ENCODE measurements around the gene TAS1R2. TPM values are rescaled to one million over a fixed set of nuclear protein-coding genes. Genes with fewer than 3 reads are reported as not detected.
A peak's percentile ranks its signal among the peaks of the same experiment; 100 is the strongest.

Gene TAS1R2
- total RNA-seq, 1 donor from 2014 or later: not detected

GRCh38 chr1:18879215-18879790 is 19.8 kb upstream of the TAS1R2 start:
- H3K27ac ChIP-seq (ENCODE audit: low read depth, low read length): no peak overlapping the region
- no peak overlapping the region for H3K9ac ChIP-seq (ENCODE audit: low read depth in 1 of 3, low read length in 3 of 3)
- no peaks in the 10 kb centered on the region for H3K9me3 ChIP-seq (ENCODE audit: control insufficient read depth in 3 of 3, low read length in 3 of 3)
- peaks cover 22 to 45% (median 45%) of the 10 kb centered on the region in 3 donors for H3K36me3 ChIP-seq (ENCODE audit: control insufficient read depth in 3 of 3, insufficient read depth in 3 of 3, low read length in 3 of 3)
- no peak overlapping the region for H3K4me3 ChIP-seq (ENCODE audit: low read length in 3 of 3)
- peaks cover 15 to 29% (median 19%) of the 10 kb centered on the region in 3 donors for H3K4me1 ChIP-seq (ENCODE audit: control insufficient read depth in 3 of 3, insufficient read depth in 3 of 3, low read length in 3 of 3)
- H3K27me3 ChIP-seq (ENCODE audit: control insufficient read depth in 3 of 3, insufficient read depth in 3 of 3, low read length in 3 of 3): no peaks in the 10 kb centered on the region

DNA sequence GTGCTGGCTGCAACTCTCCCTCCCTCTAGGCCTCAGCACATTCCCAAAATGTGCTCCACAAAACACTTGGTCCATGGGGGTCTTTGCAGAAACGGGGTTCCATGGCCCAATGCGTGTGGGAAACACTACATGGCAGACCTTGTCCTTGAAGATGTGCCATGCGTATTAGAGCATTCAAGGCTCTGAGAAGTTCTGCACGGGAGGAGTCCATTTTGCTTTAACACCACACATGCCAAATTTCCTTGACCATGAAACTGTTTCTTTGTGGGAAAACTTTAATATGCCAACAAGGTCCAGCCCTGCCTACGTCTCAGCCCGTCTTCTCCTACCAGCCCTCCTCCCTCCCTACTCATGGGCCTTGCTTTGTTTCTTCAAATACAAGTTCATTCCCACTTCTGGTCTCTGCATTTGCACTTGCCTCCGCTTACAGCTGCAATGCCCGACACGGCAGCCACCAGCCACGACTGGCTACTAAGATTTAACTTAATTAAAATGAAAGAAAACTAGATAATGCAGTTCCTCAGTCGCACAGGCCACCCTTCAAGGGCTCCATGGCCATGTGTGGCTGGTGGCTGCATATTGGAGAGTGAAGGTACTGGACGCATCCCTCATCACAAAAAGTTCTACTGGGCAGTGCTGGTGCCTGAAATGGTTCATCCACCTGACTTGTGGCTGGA is 19.2 kb upstream of the TAS1R2 start:
- peaks cover 25 to 49% (median 48%) of the 10 kb centered on the region in 3 donors for H3K36me3 ChIP-seq (ENCODE audit: control insufficient read depth in 3 of 3, insufficient read depth in 3 of 3, low read length in 3 of 3)
- no peaks in the 10 kb centered on the region for H3K9me3 ChIP-seq (ENCODE audit: control insufficient read depth in 3 of 3, low read length in 3 of 3)
- no peak overlapping the region for H3K9ac ChIP-seq (ENCODE audit: low read depth in 1 of 3, low read length in 3 of 3)
- H3K4me3 ChIP-seq (ENCODE audit: low read length in 3 of 3): no peak overlapping the region
- H3K4me1 ChIP-seq (ENCODE audit: control insufficient read depth in 3 of 3, insufficient read depth in 3 of 3, low read length in 3 of 3): peaks cover 12 to 23% (median 14%) of the 10 kb centered on the region in 3 donors
- no peaks in the 10 kb centered on the region for H3K27me3 ChIP-seq (ENCODE audit: control insufficient read depth in 3 of 3, insufficient read depth in 3 of 3, low read length in 3 of 3)
- no peak overlapping the region for H3K27ac ChIP-seq (ENCODE audit: low read depth, low read length)

DNA sequence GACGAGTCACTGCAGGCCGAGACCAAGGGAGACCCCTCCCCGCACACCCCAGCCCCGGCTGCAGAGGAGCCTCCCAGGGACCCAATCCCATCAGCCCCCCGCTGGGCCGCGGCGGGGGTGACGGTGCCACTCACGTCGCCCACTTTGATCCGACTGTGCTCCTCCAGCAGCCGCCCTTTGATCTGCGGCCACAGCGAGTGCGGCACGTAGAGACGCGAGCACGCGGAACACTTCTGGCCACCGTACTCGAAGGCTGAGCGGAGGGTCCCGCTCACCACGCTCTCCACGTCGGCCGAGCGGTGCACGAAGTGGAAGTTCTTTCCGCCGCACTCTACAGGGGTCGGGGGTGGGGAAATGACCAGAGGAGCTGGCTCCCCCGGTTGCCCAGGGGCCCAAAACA is 17.8 kb upstream of the TAS1R2 start:
- Histone ChIP-seq H3K36me3 (ENCODE audit: control insufficient read depth in 3 of 3, insufficient read depth in 3 of 3, low read length in 3 of 3) (peaks cover 36 to 51% (median 46%) of the 10 kb centered on the region in 3 donors), H3K4me3 (ENCODE audit: low read length in 3 of 3) (no peak overlapping the region), H3K27me3 (ENCODE audit: control insufficient read depth in 3 of 3, insufficient read depth in 3 of 3, low read length in 3 of 3) (no peaks in the 10 kb centered on the region), H3K9ac (ENCODE audit: low read depth in 1 of 3, low read length in 3 of 3) (no peak overlapping the region), H3K27ac (ENCODE audit: low read depth, low read length) (no peak overlapping the region), H3K4me1 (ENCODE audit: control insufficient read depth in 3 of 3, insufficient read depth in 3 of 3, low read length in 3 of 3) (peaks cover 3 to 12% (median 4%) of the 10 kb centered on the region in 3 donors), H3K9me3 (ENCODE audit: control insufficient read depth in 3 of 3, low read length in 3 of 3) (no peaks in the 10 kb centered on the region)

- H3K27me3 ChIP-seq (ENCODE audit: control insufficient read depth in 3 of 3, insufficient read depth in 3 of 3, low read length in 3 of 3): no peaks in the 10 kb centered on the region
Observed at GRCh38 chr1:18876210-18876609, 16.8 kb upstream of the TAS1R2 start.

DNA sequence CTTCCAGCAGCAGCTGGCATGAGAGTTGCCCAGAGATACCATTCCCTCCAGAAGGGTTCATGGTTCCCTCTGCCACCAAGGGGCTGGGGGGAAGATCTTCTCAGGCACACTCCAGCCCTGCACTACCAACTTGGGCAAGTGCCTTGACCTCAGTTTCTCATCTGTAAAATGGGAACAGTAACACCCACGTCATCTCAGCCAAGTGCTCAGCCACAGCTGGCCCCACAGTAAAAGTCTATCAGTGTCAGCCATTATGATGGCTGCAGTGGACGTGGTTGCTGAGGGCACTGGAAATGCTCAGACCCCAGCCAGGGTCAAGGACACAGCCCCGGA is 16.3 kb upstream of the TAS1R2 start:
- H3K4me3 ChIP-seq (ENCODE audit: low read length in 3 of 3): no peak overlapping the region
- H3K9me3 ChIP-seq (ENCODE audit: control insufficient read depth in 3 of 3, low read length in 3 of 3): no peaks in the 10 kb centered on the region
- peaks cover 0 to 7% (median 3%) of the 10 kb centered on the region in 3 donors for H3K4me1 ChIP-seq (ENCODE audit: control insufficient read depth in 3 of 3, insufficient read depth in 3 of 3, low read length in 3 of 3)
- no peak overlapping the region for H3K27ac ChIP-seq (ENCODE audit: low read depth, low read length)
- H3K36me3 ChIP-seq (ENCODE audit: control insufficient read depth in 3 of 3, insufficient read depth in 3 of 3, low read length in 3 of 3): peaks cover 28 to 49% (median 45%) of the 10 kb centered on the region in 3 donors
- no peaks in the 10 kb centered on the region for H3K27me3 ChIP-seq (ENCODE audit: control insufficient read depth in 3 of 3, insufficient read depth in 3 of 3, low read length in 3 of 3)
- no peak overlapping the region for H3K9ac ChIP-seq (ENCODE audit: low read depth in 1 of 3, low read length in 3 of 3)

More at GRCh38 chr1:18876210-18876609, 16.8 kb upstream of the TAS1R2 start:
- H3K9me3 ChIP-seq (ENCODE audit: control insufficient read depth in 3 of 3, low read length in 3 of 3): no peaks in the 10 kb centered on the region
- H3K9ac ChIP-seq (ENCODE audit: low read depth in 1 of 3, low read length in 3 of 3): no peak overlapping the region
- H3K4me1 ChIP-seq (ENCODE audit: control insufficient read depth in 3 of 3, insufficient read depth in 3 of 3, low read length in 3 of 3): peaks cover 0 to 7% (median 3%) of the 10 kb centered on the region in 3 donors
- H3K4me3 ChIP-seq (ENCODE audit: low read length in 3 of 3): no peak overlapping the region
- peaks cover 32 to 53% (median 49%) of the 10 kb centered on the region in 3 donors for H3K36me3 ChIP-seq (ENCODE audit: control insufficient read depth in 3 of 3, insufficient read depth in 3 of 3, low read length in 3 of 3)
- no peak overlapping the region for H3K27ac ChIP-seq (ENCODE audit: low read depth, low read length)

GRCh38 chr1:18875107-18875795 is 15.8 kb upstream of the TAS1R2 start:
- Histone ChIP-seq H3K4me1 (ENCODE audit: control insufficient read depth in 3 of 3, insufficient read depth in 3 of 3, low read length in 3 of 3) (peaks cover 0 to 7% (median 3%) of the 10 kb centered on the region in 3 donors), H3K27me3 (ENCODE audit: control insufficient read depth in 3 of 3, insufficient read depth in 3 of 3, low read length in 3 of 3) (no peaks in the 10 kb centered on the region), H3K4me3 (ENCODE audit: low read length in 3 of 3) (no peak overlapping the region), H3K27ac (ENCODE audit: low read depth, low read length) (no peak overlapping the region), H3K9me3 (ENCODE audit: control insufficient read depth in 3 of 3, low read length in 3 of 3) (no peaks in the 10 kb centered on the region), H3K36me3 (ENCODE audit: control insufficient read depth in 3 of 3, insufficient read depth in 3 of 3, low read length in 3 of 3) (peaks cover 28 to 48% (median 40%) of the 10 kb centered on the region in 3 donors), H3K9ac (ENCODE audit: low read depth in 1 of 3, low read length in 3 of 3) (peak overlapping the region in 1 of 3 donors; percentile 54)

DNA sequence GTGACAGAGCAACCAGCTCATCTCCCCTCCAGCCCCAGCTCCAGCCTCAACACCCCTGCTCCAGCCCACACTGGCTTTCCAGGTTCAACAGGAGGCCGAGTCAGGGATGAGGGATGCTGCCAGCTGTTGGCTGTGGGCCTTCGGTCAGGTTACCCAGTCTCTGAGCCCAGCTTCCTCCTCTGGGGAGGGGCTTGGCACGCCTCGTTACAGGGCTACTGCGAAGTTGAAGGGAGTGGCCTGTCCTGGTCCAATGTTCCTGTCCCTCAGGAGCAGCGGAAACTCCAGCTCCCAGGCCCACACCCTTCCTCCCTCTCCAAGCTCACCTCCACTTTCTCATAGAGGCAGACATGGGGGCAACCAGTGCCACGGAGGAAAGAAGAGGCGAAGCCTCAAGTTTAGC is 15.1 kb upstream of the TAS1R2 start:
- H3K36me3 ChIP-seq (ENCODE audit: control insufficient read depth in 3 of 3, insufficient read depth in 3 of 3, low read length in 3 of 3): peaks cover 28 to 48% (median 40%) of the 10 kb centered on the region in 3 donors
- H3K4me3 ChIP-seq (ENCODE audit: low read length in 3 of 3): no peak overlapping the region
- H3K27ac ChIP-seq (ENCODE audit: low read depth, low read length): no peak overlapping the region
- H3K9ac ChIP-seq (ENCODE audit: low read depth in 1 of 3, low read length in 3 of 3): peak overlapping the region in 1 of 3 donors; percentile 54
- no peaks in the 10 kb centered on the region for H3K27me3 ChIP-seq (ENCODE audit: control insufficient read depth in 3 of 3, insufficient read depth in 3 of 3, low read length in 3 of 3)
- H3K4me1 ChIP-seq (ENCODE audit: control insufficient read depth in 3 of 3, insufficient read depth in 3 of 3, low read length in 3 of 3): peaks cover 0 to 7% (median 3%) of the 10 kb centered on the region in 3 donors
- H3K9me3 ChIP-seq (ENCODE audit: control insufficient read depth in 3 of 3, low read length in 3 of 3): no peaks in the 10 kb centered on the region

DNA sequence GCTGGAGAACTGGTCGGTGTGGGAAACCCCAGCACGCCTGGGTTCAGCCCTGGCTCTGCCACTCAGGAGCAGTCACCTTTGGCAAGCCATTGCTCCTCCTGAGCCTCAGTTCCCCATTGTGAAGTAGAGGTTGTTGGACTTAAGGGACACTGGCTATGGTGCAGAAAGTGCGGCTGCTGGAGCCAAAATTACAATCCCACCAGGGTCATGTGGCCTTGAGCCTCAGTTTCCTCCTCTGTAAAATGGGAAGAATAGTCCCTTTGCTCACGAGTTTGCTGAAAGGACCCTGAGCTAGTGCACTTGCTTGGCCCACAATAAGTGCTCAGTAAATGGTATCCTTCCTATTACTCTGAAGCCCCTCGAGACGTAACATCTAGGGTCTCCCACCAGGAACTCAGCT is 14.6 kb upstream of the TAS1R2 start:
- H3K4me3 ChIP-seq (ENCODE audit: low read length in 3 of 3): no peak overlapping the region

GRCh38 chr1:18872071-18872611 is 12.7 kb upstream of the TAS1R2 start:
- Histone ChIP-seq H3K36me3 (ENCODE audit: control insufficient read depth in 3 of 3, insufficient read depth in 3 of 3, low read length in 3 of 3) (peaks cover 28 to 46% (median 40%) of the 10 kb centered on the region in 3 donors), H3K9me3 (ENCODE audit: control insufficient read depth in 3 of 3, low read length in 3 of 3) (no peaks in the 10 kb centered on the region), H3K4me1 (ENCODE audit: control insufficient read depth in 3 of 3, insufficient read depth in 3 of 3, low read length in 3 of 3) (peaks cover 0 to 7% (median 3%) of the 10 kb centered on the region in 3 donors), H3K9ac (ENCODE audit: low read depth in 1 of 3, low read length in 3 of 3) (no peak overlapping the region), H3K27me3 (ENCODE audit: control insufficient read depth in 3 of 3, insufficient read depth in 3 of 3, low read length in 3 of 3) (peaks cover 0 to 4% (median 0%) of the 10 kb centered on the region in 3 donors), H3K4me3 (ENCODE audit: low read length in 3 of 3) (no peak overlapping the region), H3K27ac (ENCODE audit: low read depth, low read length) (no peak overlapping the region)

More for the DNA sequence above, 14.6 kb upstream of the TAS1R2 start:
- no peak overlapping the region for H3K27ac ChIP-seq (ENCODE audit: low read depth, low read length)
- H3K9me3 ChIP-seq (ENCODE audit: control insufficient read depth in 3 of 3, low read length in 3 of 3): no peaks in the 10 kb centered on the region
- H3K27me3 ChIP-seq (ENCODE audit: control insufficient read depth in 3 of 3, insufficient read depth in 3 of 3, low read length in 3 of 3): no peaks in the 10 kb centered on the region
- no peak overlapping the region for H3K9ac ChIP-seq (ENCODE audit: low read depth in 1 of 3, low read length in 3 of 3)
- peaks cover 28 to 47% (median 40%) of the 10 kb centered on the region in 3 donors for H3K36me3 ChIP-seq (ENCODE audit: control insufficient read depth in 3 of 3, insufficient read depth in 3 of 3, low read length in 3 of 3)
- peaks cover 0 to 7% (median 3%) of the 10 kb centered on the region in 3 donors for H3K4me1 ChIP-seq (ENCODE audit: control insufficient read depth in 3 of 3, insufficient read depth in 3 of 3, low read length in 3 of 3)

Data from skeletal muscle tissue (tissue), 4 donors.